Measurements from ENCODE around the gene NME5.

NME5 gene

DNA sequence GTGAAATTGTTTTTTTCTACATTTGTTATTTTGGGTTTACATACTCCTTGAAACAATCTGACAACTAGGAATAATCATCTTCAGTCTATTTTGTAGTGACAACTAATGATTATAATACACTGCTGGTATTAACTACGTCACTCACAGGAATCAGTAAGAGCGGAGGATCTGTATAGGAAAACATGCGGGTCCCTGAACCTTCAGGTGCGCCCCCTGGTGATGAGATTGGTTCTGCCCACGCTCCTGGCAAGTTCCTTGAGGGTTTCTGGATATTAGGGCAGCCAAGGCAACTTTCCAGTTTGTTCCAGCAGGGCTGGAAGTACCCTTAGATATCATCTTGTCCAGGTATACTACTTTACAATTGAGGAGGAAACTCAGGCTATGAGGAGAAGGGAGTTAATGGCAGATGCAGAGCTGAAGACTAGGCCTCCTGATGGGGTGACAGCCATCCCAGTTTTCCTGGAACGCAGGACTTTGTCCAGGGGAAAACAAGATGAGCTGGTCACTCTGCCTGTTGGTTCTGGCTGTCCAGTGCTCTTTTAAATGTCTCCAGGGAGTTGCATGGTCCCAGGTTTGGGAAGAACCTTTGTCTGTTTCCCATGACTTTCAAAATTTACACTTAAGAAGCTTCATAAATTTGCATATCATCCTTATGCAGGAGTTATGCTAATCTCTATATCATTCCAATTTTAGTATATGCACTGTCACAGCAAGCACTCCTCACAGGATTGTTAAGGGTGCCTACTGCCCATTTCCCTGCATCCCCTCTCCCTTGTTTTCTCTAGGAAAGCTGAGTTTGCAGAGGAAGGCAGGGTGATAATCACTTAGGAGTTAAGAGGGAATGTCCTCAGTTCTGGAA, 70.3 kb downstream of the NME5 start:
- DNase-seq (ENCODE audit: extremely low spot score) = peak; percentile 78
- TF ChIP-seq, protein P1, sequence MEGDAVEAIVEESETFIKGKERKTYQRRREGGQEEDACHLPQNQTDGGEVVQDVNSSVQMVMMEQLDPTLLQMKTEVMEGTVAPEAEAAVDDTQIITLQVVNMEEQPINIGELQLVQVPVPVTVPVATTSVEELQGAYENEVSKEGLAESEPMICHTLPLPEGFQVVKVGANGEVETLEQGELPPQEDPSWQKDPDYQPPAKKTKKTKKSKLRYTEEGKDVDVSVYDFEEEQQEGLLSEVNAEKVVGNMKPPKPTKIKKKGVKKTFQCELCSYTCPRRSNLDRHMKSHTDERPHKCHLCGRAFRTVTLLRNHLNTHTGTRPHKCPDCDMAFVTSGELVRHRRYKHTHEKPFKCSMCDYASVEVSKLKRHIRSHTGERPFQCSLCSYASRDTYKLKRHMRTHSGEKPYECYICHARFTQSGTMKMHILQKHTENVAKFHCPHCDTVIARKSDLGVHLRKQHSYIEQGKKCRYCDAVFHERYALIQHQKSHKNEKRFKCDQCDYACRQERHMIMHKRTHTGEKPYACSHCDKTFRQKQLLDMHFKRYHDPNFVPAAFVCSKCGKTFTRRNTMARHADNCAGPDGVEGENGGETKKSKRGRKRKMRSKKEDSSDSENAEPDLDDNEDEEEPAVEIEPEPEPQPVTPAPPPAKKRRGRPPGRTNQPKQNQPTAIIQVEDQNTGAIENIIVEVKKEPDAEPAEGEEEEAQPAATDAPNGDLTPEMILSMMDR (IDR thresholded peaks at IDR 0.05; ENCODE audit: control extremely low read depth, extremely low read depth, low read depth, missing control alignments) = peak; percentile 72
- CTCF ChIA-PET = interaction anchor here (0.7 to 9.9 kb wide), 46 partner anchors 8 to 446 kb away, joined by 3 to 165 read pairs (median 4); partner anchors contain the start of genes FAM13B, NME5, PKD2L2 and WNT8A
- POLR2A ChIA-PET = no interaction called here

DNA sequence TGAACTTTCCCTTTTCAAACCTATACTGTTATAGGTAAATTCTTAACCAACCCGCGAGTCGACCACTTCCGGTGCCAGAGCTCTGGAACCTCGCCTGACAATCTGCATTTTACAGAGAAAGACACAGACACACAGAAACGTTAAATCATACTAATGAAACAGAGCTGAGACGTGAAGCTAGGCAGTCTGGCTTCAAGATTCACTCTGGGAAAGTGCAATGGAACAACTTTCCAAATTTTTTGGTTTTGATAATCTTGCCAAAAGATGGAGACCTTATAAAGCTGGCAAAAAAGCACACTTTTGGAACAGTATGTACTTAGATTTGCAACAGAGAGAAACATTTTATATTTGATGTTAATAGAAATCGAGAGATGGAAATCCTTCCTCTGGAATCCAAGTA, 71.3 kb downstream of the NME5 start:
- POLR2A ChIA-PET = interaction anchor here (0.6 to 0.7 kb wide), 2 partner anchors 12 to 479 kb away, joined by 5 to 6 read pairs; no protein-coding TSS in a partner anchor
- DNase-seq (ENCODE audit: extremely low spot score) = no peak
- TF ChIP-seq, protein P1 (IDR thresholded peaks at IDR 0.05; ENCODE audit: control extremely low read depth, extremely low read depth, low read depth, missing control alignments) = no peak
- CTCF ChIA-PET = interaction anchor here (0.8 to 9.9 kb wide), 21 partner anchors 10 to 438 kb away, joined by 3 to 165 read pairs (median 6); partner anchors contain the start of genes FAM13B, NME5 and PKD2L2

Measured in GM10248 (cell line).